Activated CD8-positive, alpha-beta memory T cell treated with anti-CD3 and anti-CD28 coated beads, Interleukin-2, amount 10 ng/mL, durations not matched to agents 7 days and 5 days (primary cell): Measurements from ENCODE around the gene NECAB3. TPM values are rescaled to one million over a fixed set of nuclear protein-coding genes. Genes with fewer than 3 reads are reported as not detected.
"Not testable (repeated sequence)": the region's sequence is repeated elsewhere in the genome, so short reads cannot be mapped to it uniquely, and the experiment has no call there.

Experiments
- ATAC-seq: fragments of 150-1000 bp; cut with Tn5 transposase; one replicate; pipeline ENCODE4 v1.10.0; 2021; ENCODE audit warnings: moderate library complexity
- CTCF ChIA-PET: fragments of 350-600 bp; sonication (Branson Sonifier 250); formaldehyde crosslinking; loops from one replicate; lab custom pipeline; 2021; ENCODE audit warnings: antibody characterized with exemption; lab: Charles Lee
- DNase-seq: peaks from one replicate; pipeline ENCODE4 v3.0.0-alpha.2; 2020
- H3K27ac Mint-ChIP-seq: one replicate; pipeline ENCODE4 v1.8.0; 2021; ENCODE audit warnings: mild to moderate bottlenecking, mixed read lengths
- H3K27me3 Mint-ChIP-seq: one replicate; pipeline ENCODE4 v1.8.0; 2021; ENCODE audit warnings: mixed read lengths
- H3K36me3 Mint-ChIP-seq: one replicate; pipeline ENCODE4 v1.8.0; 2021; ENCODE audit warnings: mild to moderate bottlenecking, mixed read lengths
- H3K4me1 Mint-ChIP-seq: one replicate; pipeline ENCODE4 v1.8.0; 2021; ENCODE audit warnings: mixed read lengths
- H3K4me3 Mint-ChIP-seq: one replicate; pipeline ENCODE4 v1.8.0; 2021; ENCODE audit warnings: mild to moderate bottlenecking, moderate library complexity, mixed read lengths
- H3K9me3 Mint-ChIP-seq: one replicate; pipeline ENCODE4 v1.8.0; 2022; ENCODE audit warnings: low read depth, mixed read lengths
- total RNA-seq, 2 experiments: library from RNA; stranded (reverse); gene quantifications; one replicate each; pipeline ENCODE4 v1.2.3, GENCODE V29; 2021

The NECAB3 gene
- total RNA-seq, 2 experiments from 2014 or later = 28.3 to 34.0 TPM

DNA sequence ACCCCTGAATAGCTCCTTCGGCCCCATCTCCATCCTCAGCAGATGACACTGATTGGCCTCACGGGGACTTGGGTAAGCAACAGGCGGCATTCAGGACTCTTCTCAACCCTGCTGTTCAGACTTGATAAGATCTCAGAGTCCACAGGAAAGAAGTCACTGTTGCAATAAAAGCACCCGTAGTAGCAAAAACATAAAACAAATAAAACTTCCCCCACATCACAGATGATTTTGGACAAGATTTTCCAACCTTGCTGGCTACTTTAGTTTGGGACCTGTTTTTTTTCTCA, 29.2 kb downstream of the NECAB3 start:
- no peaks in the 10 kb centered on the region for H3K9me3 Mint-ChIP-seq
- H3K27ac Mint-ChIP-seq = no peak overlapping the region
- H3K27me3 Mint-ChIP-seq = no peaks in the 10 kb centered on the region
- CTCF ChIA-PET = no interaction called here
- no peak for ATAC-seq
- DNase-seq = no peak
- peaks cover 15% of the 10 kb centered on the region for H3K36me3 Mint-ChIP-seq
- no peak overlapping the region for H3K4me3 Mint-ChIP-seq
- H3K4me1 Mint-ChIP-seq = peaks cover 26% of the 10 kb centered on the region

DNA sequence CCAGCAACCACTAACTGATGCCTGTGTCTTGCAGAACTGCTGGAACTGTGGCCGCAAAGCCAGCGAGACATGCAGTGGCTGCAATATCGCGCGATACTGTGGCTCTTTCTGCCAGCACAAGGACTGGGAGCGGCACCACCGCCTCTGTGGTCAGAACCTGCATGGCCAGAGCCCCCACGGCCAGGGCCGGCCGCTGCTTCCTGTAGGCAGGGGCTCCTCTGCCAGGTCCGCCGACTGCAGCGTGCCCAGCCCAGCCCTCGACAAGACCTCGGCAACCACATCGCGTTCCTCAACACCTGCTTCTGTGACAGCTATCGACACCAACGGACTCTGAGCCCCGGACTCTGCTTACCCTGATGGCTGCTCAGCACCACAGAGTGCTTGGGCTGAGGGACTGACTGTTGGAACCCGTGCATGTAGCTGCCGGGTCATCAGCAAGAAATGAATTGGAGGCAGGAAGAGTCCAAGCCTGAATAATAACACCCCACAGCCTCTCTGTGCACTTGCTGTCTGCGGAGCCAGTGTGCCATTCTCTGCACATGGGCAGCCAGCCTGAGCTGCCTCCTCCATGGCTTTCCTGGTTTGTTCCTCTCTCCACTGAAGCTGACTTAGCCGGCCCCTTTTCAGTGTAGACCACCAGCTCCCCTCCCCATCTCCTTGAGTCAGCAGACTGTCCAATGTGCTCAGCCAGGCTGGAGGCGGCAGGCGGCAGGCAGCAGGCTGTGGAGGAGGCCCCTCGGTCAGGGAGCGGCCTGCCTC, 29.7 kb downstream of the NECAB3 start:
- Mint-ChIP-seq H3K4me1 (peaks cover 24% of the 10 kb centered on the region), H3K36me3 (peaks cover 15% of the 10 kb centered on the region), H3K9me3 (no peaks in the 10 kb centered on the region), H3K27ac (no peak overlapping the region), H3K4me3 (no peak overlapping the region), H3K27me3 (no peaks in the 10 kb centered on the region)
- CTCF ChIA-PET = no interaction called here
- DNase-seq (no peak), ATAC-seq (no peak)

DNA sequence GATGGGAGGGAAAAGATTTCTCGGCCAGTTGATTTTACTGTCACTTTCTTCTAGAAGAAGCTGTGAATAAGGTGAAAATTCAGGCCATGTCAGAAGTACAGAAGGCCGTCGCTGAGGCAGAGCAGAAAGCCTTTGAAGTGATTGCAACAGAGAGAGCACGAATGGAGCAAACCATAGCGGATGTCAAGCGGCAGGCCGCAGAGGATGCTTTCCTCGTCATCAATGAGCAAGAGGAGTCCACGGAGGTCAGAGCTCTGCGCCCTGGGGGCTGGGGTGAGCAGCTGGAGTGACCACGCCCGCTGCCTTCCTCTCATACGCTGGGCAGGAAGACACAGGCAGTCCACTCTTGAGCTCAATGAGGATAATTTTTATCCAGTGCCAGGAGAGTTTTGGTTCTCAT, 33.9 kb downstream of the NECAB3 start:
- CTCF ChIA-PET = no interaction called here
- Mint-ChIP-seq H3K27me3 (no peaks in the 10 kb centered on the region), H3K27ac (no peak overlapping the region), H3K9me3 (no peaks in the 10 kb centered on the region), H3K36me3 (peaks cover 11% of the 10 kb centered on the region), H3K4me1 (no peaks in the 10 kb centered on the region), H3K4me3 (no peak overlapping the region)
- no peak for ATAC-seq
- DNase-seq = no peak

DNA sequence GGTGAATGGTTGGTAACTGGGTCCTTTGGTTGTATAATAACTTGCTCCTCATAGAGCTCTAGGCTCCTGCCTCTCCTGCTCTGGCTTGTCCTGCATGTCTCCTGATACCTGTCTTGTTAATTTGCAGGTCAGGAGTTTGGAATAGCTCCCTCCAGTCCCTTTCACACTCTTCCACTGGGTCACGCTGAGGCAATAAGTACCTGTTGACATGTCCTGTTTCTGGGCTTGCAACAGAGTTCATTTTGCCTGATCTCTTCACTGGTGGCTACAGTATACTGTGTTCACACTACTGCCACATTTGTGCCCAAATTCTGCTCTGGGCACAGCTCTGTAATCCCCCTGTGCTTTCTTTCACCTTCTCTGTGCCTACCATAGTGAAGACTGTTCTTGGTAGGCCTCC, 37.5 kb downstream of the NECAB3 start:
- peaks cover 5% of the 10 kb centered on the region for H3K4me1 Mint-ChIP-seq
- no peak for ATAC-seq
- CTCF ChIA-PET = no interaction called here
- H3K36me3 Mint-ChIP-seq = peaks cover 7% of the 10 kb centered on the region
- H3K27me3 Mint-ChIP-seq = no peaks in the 10 kb centered on the region
- no peaks in the 10 kb centered on the region for H3K9me3 Mint-ChIP-seq
- no peak for DNase-seq
- peak overlapping the region; percentile 30 for H3K27ac Mint-ChIP-seq
- no peak overlapping the region for H3K4me3 Mint-ChIP-seq

DNA sequence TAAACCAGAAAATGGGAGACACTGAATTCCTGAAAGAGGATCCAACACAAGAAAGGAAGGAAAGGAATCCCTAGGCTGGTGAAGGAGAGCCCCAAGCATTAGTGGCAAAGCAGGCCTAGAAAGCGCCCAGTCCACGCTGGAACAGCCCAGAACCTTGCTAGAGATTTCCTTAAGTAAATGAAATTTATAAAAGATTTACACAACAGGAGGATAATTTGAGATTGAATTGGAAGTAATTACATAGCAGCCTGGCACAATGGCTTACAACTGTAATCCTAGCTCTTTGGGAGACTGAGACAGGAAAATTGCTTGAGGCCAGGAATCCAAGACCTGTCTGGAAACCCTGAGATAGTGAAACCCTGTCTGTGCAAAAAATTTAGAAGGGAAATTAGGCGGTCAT, 38.9 kb downstream of the NECAB3 start:
- H3K4me1 Mint-ChIP-seq = peaks cover 5% of the 10 kb centered on the region
- no peak for DNase-seq
- no peak overlapping the region for H3K27ac Mint-ChIP-seq
- H3K4me3 Mint-ChIP-seq = no peak overlapping the region
- H3K9me3 Mint-ChIP-seq = no peaks in the 10 kb centered on the region
- peaks cover 9% of the 10 kb centered on the region for H3K36me3 Mint-ChIP-seq
- H3K27me3 Mint-ChIP-seq = no peaks in the 10 kb centered on the region
- no peak for ATAC-seq
- CTCF ChIA-PET = no interaction called here

DNA sequence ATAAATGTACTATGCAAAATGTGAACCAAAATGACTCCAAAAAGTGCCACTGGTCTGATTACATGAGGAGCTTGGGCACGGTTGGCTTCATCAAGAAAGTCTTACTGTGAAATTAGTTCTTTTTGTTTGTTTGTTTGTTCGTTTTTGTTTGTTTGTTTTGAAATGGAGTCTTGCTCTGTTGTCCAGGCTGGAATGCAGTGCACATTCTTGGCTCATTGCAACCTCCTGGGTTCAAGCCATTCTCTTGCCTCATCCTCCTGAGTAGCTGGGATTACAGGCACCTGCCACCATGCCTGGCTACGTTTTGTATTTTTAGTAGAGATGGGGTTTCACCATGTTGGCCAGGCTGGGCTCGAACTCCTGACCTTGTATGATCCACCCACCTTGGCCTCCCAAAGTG, 42.3 kb downstream of the NECAB3 start:
- H3K4me3 Mint-ChIP-seq, H3K4me1 Mint-ChIP-seq, H3K9me3 Mint-ChIP-seq, H3K27me3 Mint-ChIP-seq, CTCF ChIA-PET, ATAC-seq, DNase-seq, H3K27ac Mint-ChIP-seq: not testable (repeated sequence)
- peaks cover 21% of the 10 kb centered on the region for H3K36me3 Mint-ChIP-seq

DNA sequence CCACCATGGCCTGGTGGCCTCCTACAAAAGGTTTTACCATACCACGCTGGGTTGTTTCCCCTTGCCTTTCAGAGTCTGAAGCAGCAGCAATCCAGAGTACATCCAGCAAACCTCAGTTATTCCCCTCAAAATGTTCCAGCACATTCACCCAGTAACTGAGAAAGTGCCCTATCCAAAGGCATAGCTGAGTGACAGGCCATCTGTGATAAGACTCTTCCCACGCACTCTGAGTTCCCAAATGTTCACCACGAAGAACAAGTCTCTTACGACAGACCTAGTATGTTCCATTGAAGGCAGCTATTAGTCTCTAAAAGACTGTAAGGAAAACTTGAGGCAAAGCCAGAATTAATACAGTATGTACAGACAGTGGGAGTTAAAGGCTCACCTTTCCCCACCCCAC, 43.7 kb downstream of the NECAB3 start:
- H3K4me3 Mint-ChIP-seq = no peak overlapping the region
- H3K36me3 Mint-ChIP-seq = peaks cover 27% of the 10 kb centered on the region
- H3K27me3 Mint-ChIP-seq = no peaks in the 10 kb centered on the region
- H3K9me3 Mint-ChIP-seq = no peaks in the 10 kb centered on the region
- H3K4me1 Mint-ChIP-seq = peaks cover 5% of the 10 kb centered on the region
- DNase-seq (no peak), ATAC-seq (no peak)
- CTCF ChIA-PET = no interaction called here
- no peak overlapping the region for H3K27ac Mint-ChIP-seq

DNA sequence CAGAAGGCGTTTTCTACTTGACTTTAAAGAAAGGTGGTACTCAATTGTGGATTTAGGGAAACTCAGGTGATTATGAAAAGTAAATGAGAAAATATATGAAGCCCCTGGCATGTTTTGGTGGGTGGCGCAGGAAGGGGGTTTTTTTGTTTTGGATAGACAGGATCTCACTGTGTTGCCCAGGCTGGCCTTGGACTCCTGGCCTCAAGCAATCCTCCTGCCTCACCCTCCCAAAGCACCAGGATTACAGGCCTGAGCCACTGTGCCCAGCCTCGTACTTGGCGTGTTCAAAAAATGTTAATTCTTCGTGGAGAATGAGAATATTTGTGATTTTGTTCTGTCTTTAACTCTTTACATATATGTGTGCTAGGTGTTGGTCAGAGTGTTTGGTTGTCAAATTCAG, 44.2 kb downstream of the NECAB3 start:
- no peaks in the 10 kb centered on the region for H3K9me3 Mint-ChIP-seq
- H3K4me3 Mint-ChIP-seq = no peak overlapping the region
- CTCF ChIA-PET = no interaction called here
- no peaks in the 10 kb centered on the region for H3K27me3 Mint-ChIP-seq
- no peak for ATAC-seq
- no peak for DNase-seq
- H3K27ac Mint-ChIP-seq = no peak overlapping the region
- peaks cover 32% of the 10 kb centered on the region for H3K36me3 Mint-ChIP-seq
- peaks cover 5% of the 10 kb centered on the region for H3K4me1 Mint-ChIP-seq

DNA sequence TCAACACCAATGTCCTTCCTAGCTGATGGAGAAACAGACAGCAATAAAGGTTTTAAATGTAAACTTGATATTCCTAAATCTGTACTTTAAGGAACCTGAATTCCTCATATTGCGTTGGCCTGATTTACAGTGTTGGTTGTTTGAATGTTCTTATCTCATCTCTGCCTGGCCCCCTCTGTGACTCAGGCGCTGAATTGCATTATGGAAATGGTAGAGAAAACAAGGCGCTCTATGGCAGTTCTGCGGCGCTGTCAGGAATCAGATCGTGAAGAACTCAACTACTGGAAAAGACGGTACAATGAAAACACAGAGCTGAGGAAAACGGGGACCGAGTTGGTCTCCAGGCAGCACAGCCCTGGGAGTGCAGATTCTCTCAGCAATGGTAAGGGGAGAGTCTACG, 44.7 kb downstream of the NECAB3 start:
- no peak for ATAC-seq
- Mint-ChIP-seq H3K4me1 (peaks cover 8% of the 10 kb centered on the region), H3K9me3 (no peaks in the 10 kb centered on the region), H3K36me3 (peaks cover 35% of the 10 kb centered on the region), H3K27me3 (no peaks in the 10 kb centered on the region), H3K4me3 (no peak overlapping the region), H3K27ac (no peak overlapping the region)
- CTCF ChIA-PET = no interaction called here
- no peak for DNase-seq

DNA sequence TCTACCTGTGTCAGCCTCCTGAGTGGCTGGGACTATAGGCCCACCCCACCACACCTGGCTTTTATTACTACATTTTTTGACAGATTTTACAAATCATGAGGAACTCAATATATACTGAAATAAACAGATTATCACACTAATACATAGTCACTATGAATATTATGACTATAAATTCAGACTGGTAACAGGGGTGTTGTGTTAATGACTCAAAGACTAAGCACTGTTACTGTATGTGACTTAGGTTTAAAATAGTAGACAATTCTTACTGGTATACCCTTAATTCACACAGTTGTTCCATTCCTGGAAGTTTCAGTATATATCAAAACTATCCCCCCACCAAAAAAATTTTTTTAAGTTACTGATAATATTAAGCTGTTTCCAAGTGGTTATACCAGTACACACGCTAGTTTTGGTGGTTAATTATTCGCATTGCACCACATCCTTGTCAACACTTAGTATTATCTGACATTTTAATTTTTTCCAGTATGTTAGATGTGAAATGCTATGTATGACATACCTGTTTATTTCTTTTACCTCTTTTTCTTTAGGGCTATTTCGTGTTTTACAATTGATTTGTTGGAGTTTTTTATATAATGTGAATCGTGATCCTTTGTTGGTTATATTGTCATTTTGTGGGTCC, 46.5 kb downstream of the NECAB3 start:
- CTCF ChIA-PET = no interaction called here
- Mint-ChIP-seq H3K4me1 (peaks cover 7% of the 10 kb centered on the region), H3K4me3 (no peak overlapping the region), H3K9me3 (no peaks in the 10 kb centered on the region), H3K36me3 (peaks cover 38% of the 10 kb centered on the region), H3K27ac (no peak overlapping the region), H3K27me3 (no peaks in the 10 kb centered on the region)
- ATAC-seq (no peak), DNase-seq (no peak)

DNA sequence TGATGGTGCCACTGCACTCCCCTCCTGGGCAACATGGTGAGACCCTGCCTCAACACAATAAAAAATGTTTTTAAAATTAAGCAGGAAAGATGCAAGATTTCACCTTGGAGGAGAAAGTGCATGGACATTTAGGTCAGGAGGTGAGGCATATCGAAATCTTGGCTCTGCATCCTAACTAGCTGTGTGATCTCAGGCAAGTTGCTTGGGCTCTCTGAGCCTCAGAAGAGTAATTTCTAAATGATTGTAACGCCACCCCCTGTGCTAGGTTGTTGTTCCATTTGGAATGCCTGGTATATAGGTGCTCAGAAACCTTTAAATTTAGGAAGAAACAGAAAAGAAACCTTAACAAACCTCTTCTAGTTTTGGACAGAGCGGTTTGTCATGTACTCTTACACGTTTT, 48.0 kb downstream of the NECAB3 start:
- no peaks in the 10 kb centered on the region for H3K9me3 Mint-ChIP-seq
- CTCF ChIA-PET = no interaction called here
- peaks cover 7% of the 10 kb centered on the region for H3K4me1 Mint-ChIP-seq
- no peak overlapping the region for H3K4me3 Mint-ChIP-seq
- H3K27me3 Mint-ChIP-seq = no peaks in the 10 kb centered on the region
- no peak overlapping the region for H3K27ac Mint-ChIP-seq
- DNase-seq (no peak), ATAC-seq (no peak)
- H3K36me3 Mint-ChIP-seq = peaks cover 38% of the 10 kb centered on the region

DNA sequence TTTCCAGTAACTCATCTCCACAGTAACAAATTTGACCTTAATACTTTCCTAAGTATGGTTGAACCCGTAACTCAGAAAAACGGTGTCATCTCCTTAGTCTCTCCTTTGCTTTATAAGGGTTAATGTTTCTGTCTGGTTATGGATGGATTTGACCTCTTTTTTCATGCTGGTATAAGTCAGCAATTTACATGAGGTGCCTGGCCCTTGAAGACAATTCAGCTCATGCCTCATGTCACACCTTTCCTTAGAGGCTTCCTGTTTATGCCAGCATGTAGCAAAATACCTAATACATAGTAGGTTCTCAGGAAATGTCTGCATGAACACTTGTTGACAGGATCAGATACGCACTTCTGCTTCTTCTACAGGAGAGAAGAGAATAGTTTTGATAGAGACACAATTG, 49.8 kb downstream of the NECAB3 start:
- DNase-seq (no peak), ATAC-seq (no peak)
- Mint-ChIP-seq H3K36me3 (peaks cover 31% of the 10 kb centered on the region), H3K27ac (no peak overlapping the region), H3K4me3 (no peak overlapping the region), H3K9me3 (no peaks in the 10 kb centered on the region), H3K4me1 (peaks cover 7% of the 10 kb centered on the region), H3K27me3 (no peaks in the 10 kb centered on the region)
- CTCF ChIA-PET = no interaction called here

DNA sequence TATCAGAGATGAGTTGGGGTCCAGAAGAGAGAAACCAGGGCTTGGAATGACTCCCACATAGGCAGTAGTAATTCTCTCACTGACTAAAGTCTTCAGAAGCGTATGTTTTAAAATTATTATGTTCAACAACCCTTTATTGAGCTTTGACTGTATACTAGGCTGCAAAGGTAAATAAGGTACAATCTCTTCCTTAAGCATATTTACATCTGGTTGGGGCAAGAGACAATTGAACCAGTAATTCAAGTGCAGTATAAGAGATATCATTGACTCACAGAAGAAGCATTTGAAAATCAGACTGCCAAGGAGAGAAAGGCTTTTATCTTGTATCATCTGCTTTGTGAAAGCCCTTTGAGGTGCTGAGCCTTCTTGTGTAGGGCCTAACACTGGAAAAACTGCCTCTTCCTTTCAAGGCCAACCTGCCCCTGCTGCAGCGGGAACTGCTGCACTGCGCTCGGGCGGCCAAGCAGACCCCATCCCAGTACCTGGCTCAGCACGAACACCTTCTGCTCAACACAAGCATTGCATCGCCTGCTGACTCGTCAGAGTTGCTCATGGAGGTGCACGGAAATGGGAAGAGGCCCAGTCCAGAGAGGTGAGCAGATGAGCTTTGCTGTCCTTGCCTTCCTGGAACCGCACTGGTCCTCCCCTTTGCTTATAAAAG, 51.4 kb downstream of the NECAB3 start:
- Mint-ChIP-seq H3K4me3 (no peak overlapping the region), H3K36me3 (peaks cover 23% of the 10 kb centered on the region), H3K4me1 (peaks cover 7% of the 10 kb centered on the region), H3K9me3 (no peaks in the 10 kb centered on the region), H3K27me3 (no peaks in the 10 kb centered on the region), H3K27ac (no peak overlapping the region)
- ATAC-seq (no peak), DNase-seq (no peak)
- CTCF ChIA-PET = no interaction called here
